ENCODE results near the gene ZMYND8. TPM values are rescaled to one million over a fixed set of nuclear protein-coding genes. Genes with fewer than 3 reads are reported as not detected.

ZMYND8 gene
- total and polyA plus RNA-seq, 11 donors, result 11.3 to 46.4 (median 28.7) TPM

- no peak for TF ChIP-seq CTCF (IDR thresholded peaks at IDR 0.05)
- TF ChIP-seq POLR2A (IDR thresholded peaks at IDR 0.05), result no peak
- ATAC-seq (no peak), DNase-seq (no peak)
- 94 to 97% (median 94%) methylated on average over 4 of the region's 4 CpGs for WGBS, 4 donors
- no peak overlapping the region for H3K27ac ChIP-seq
- H3K9me3 ChIP-seq, result no peaks in the 10 kb centered on the region
- H3K36me3 ChIP-seq, result peaks cover 0 to 70% (median 42%) of the 10 kb centered on the region in 9 donors
- H3K4me3 ChIP-seq, result no peak overlapping the region
- H3K4me1 ChIP-seq, result peaks cover 3 to 46% (median 26%) of the 10 kb centered on the region in 12 donors
- H3K27me3 ChIP-seq, result no peaks in the 10 kb centered on the region
- intact Hi-C loops (cut with DNase I), result loop anchor here in 1 of 10 donors (5.0 kb wide), 1 partner anchor 82 kb away; no protein-coding TSS in a partner anchor
Measured at GRCh38 chr20:47300071-47300470, 56.4 kb downstream of the ZMYND8 start.

GRCh38 chr20:47298624-47299023 lies 57.9 kb downstream of the ZMYND8 start:
- TF ChIP-seq POLR2A (IDR thresholded peaks at IDR 0.05), result no peak
- TF ChIP-seq CTCF (IDR thresholded peaks at IDR 0.05), result no peak
- H3K9me3 ChIP-seq, result no peaks in the 10 kb centered on the region
- peaks cover 0 to 76% (median 55%) of the 10 kb centered on the region in 9 donors for H3K36me3 ChIP-seq
- 75 to 82% (median 81%) methylated on average over 8 of the region's 8 CpGs for WGBS, 4 donors
- no peak for DNase-seq
- peaks cover 0 to 36% (median 14%) of the 10 kb centered on the region in 12 donors for H3K4me1 ChIP-seq
- H3K27ac ChIP-seq, result no peak overlapping the region
- no peak overlapping the region for H3K4me3 ChIP-seq
- ATAC-seq, result no peak
- intact Hi-C loops (cut with DNase I), result loop anchor here in 1 of 10 donors (5.0 kb wide), 1 partner anchor 64 kb away; no protein-coding TSS in a partner anchor
- no peaks in the 10 kb centered on the region for H3K27me3 ChIP-seq

GRCh38 chr20:47297746-47298145 lies 58.8 kb downstream of the ZMYND8 start:
- H3K27ac ChIP-seq, result no peak overlapping the region
- intact Hi-C loops (cut with DNase I), result loop anchor here in 1 of 10 donors (5.0 kb wide), 1 partner anchor 65 kb away; no protein-coding TSS in a partner anchor
- no peak for DNase-seq
- TF ChIP-seq POLR2A (IDR thresholded peaks at IDR 0.05) (no peak), CTCF (IDR thresholded peaks at IDR 0.05) (no peak)
- 81 to 93% (median 89%) methylated on average over 4 of the region's 4 CpGs for WGBS, 4 donors
- no peak overlapping the region for H3K4me3 ChIP-seq
- no peaks in the 10 kb centered on the region for H3K27me3 ChIP-seq
- H3K4me1 ChIP-seq, result peaks cover 0 to 27% (median 7%) of the 10 kb centered on the region in 12 donors
- H3K36me3 ChIP-seq, result peaks cover 0 to 76% (median 57%) of the 10 kb centered on the region in 9 donors
- ATAC-seq, result no peak
- no peaks in the 10 kb centered on the region for H3K9me3 ChIP-seq

GRCh38 chr20:47296950-47297349 lies 59.5 kb downstream of the ZMYND8 start:
- H3K27ac ChIP-seq, result peak overlapping the region in 1 of 12 donors; percentile 19
- intact Hi-C loops (cut with DNase I), result loop anchor here in 1 of 10 donors (5.0 kb wide), 1 partner anchor 65 kb away; no protein-coding TSS in a partner anchor
- peaks cover 0 to 77% (median 64%) of the 10 kb centered on the region in 9 donors for H3K36me3 ChIP-seq
- TF ChIP-seq POLR2A (IDR thresholded peaks at IDR 0.05) (no peak), CTCF (IDR thresholded peaks at IDR 0.05) (peak in 6 of 12 donors; percentile 7 to 37 (median 22))
- ATAC-seq (no peak), DNase-seq (no peak)
- H3K27me3 ChIP-seq, result no peaks in the 10 kb centered on the region
- H3K4me1 ChIP-seq, result peaks cover 0 to 23% (median 6%) of the 10 kb centered on the region in 12 donors
- 76 to 83% (median 81%) methylated on average over 6 of the region's 6 CpGs for WGBS, 4 donors
- H3K4me3 ChIP-seq, result no peak overlapping the region
- no peaks in the 10 kb centered on the region for H3K9me3 ChIP-seq

Measured in heart left ventricle (tissue), 16 donors.